ENCODE results near the gene ELK1.

DNA sequence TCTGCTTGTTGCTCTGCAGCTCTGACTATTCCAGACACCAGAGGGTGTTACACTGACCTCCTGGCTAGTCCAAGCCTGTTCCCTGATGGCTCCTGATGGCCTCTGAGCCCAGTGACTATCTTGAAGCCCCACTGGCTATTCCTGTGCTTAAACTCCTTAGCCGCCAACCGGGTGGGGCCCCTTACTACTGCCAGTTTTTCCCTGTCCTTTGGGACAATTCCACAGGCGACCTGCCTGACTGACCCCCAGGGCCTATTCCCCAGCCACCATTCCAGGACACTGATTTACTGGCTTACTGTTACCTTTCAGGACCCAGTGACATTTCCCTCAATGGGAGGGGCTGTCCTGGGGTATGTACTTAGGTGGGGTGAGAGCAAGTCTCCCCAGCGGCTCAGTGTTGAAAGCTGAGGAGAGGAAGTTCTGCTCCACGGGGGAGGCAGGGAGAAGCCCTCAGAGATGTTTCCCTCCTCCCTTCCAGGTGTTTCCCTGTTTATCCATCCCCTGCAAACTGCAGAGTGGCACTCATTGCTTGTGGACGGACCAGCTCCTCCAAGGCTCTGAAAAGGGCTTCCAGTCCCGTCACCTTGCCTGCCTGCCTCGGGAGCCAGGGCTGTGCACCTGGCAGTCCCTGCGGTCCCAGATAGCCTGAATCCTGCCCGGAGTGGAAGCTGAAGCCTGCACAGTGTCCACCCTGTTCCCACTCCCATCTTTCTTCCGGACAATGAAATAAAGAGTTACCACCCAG lies 64.1 kb downstream of the ELK1 start:
- TF ChIP-seq, protein P1, sequence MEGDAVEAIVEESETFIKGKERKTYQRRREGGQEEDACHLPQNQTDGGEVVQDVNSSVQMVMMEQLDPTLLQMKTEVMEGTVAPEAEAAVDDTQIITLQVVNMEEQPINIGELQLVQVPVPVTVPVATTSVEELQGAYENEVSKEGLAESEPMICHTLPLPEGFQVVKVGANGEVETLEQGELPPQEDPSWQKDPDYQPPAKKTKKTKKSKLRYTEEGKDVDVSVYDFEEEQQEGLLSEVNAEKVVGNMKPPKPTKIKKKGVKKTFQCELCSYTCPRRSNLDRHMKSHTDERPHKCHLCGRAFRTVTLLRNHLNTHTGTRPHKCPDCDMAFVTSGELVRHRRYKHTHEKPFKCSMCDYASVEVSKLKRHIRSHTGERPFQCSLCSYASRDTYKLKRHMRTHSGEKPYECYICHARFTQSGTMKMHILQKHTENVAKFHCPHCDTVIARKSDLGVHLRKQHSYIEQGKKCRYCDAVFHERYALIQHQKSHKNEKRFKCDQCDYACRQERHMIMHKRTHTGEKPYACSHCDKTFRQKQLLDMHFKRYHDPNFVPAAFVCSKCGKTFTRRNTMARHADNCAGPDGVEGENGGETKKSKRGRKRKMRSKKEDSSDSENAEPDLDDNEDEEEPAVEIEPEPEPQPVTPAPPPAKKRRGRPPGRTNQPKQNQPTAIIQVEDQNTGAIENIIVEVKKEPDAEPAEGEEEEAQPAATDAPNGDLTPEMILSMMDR (tag by site-specific recombination; IDR thresholded peaks at IDR 0.05), result no peak
- TF ChIP-seq ZNF660 (tag by site-specific recombination; IDR thresholded peaks at IDR 0.05) (no peak), ATF2 (tag by site-specific recombination; IDR thresholded peaks at IDR 0.05; ENCODE audit: low read depth) (no peak), ZNF785 (tag by site-specific recombination; IDR thresholded peaks at IDR 0.05) (no peak), ZBTB21 (tag by site-specific recombination; IDR thresholded peaks at IDR 0.05) (no peak), ZNF280D (tag by site-specific recombination; IDR thresholded peaks at IDR 0.05) (no peak), ZNF530 (tag by site-specific recombination; IDR thresholded peaks at IDR 0.05; ENCODE audit: low read depth) (no peak), HOXA7 (CRISPR knock-in tag; IDR thresholded peaks at IDR 0.05; ENCODE audit: borderline replicate concordance) (no peak), ZBTB11 (tag by site-specific recombination; conservative IDR thresholded peaks at IDR 0.05; ENCODE audit: low read depth) (no peak), ZNF121 (tag by site-specific recombination; IDR thresholded peaks at IDR 0.05) (no peak)
- TF ChIP-seq, protein P2, sequence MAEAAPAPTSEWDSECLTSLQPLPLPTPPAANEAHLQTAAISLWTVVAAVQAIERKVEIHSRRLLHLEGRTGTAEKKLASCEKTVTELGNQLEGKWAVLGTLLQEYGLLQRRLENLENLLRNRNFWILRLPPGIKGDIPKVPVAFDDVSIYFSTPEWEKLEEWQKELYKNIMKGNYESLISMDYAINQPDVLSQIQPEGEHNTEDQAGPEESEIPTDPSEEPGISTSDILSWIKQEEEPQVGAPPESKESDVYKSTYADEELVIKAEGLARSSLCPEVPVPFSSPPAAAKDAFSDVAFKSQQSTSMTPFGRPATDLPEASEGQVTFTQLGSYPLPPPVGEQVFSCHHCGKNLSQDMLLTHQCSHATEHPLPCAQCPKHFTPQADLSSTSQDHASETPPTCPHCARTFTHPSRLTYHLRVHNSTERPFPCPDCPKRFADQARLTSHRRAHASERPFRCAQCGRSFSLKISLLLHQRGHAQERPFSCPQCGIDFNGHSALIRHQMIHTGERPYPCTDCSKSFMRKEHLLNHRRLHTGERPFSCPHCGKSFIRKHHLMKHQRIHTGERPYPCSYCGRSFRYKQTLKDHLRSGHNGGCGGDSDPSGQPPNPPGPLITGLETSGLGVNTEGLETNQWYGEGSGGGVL (tag by site-specific recombination; IDR thresholded peaks at IDR 0.05), result no peak
- TF ChIP-seq, protein P3, sequence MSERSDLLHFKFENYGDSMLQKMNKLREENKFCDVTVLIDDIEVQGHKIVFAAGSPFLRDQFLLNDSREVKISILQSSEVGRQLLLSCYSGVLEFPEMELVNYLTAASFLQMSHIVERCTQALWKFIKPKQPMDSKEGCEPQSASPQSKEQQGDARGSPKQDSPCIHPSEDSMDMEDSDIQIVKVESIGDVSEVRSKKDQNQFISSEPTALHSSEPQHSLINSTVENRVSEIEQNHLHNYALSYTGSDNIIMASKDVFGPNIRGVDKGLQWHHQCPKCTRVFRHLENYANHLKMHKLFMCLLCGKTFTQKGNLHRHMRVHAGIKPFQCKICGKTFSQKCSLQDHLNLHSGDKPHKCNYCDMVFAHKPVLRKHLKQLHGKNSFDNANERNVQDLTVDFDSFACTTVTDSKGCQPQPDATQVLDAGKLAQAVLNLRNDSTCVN (tag by site-specific recombination; optimal IDR thresholded peaks at IDR 0.05), result no peak
